HCT116 (cell line): ENCODE results near the gene FBXL7. TPM values are rescaled to one million over a fixed set of nuclear protein-coding genes. Genes with fewer than 3 reads are reported as not detected.

ENCODE experiments used
- ATAC-seq: fragments of 200-7000 bp; cut with Tn5 transposase; 2 replicates; pipeline ENCODE4 v1.9.1; 2020; ENCODE audit warnings: mild to moderate bottlenecking, moderate library complexity
- BruUV-seq: library from RNA; stranded (reverse); fragments of 400-500 nt; replicated peaks from 2 replicates; lab custom pipeline; 2021; lab: Mats Ljungman, UMichigan
- CTCF ChIA-PET: fragments of 300-600 bp; sonication (Branson Sonifier 250); formaldehyde crosslinking; loops from one replicate; lab custom pipeline; 2021; ENCODE audit warnings: antibody characterized with exemption; lab: Charles Lee
- POLR2A ChIA-PET: fragments of 300-600, 350-600 bp; sonication (Branson Sonifier 250); formaldehyde crosslinking; loops from one replicate; lab custom pipeline; 2021; ENCODE audit warnings: antibody characterized with exemption; lab: Charles Lee
- RAD21 ChIA-PET, 2 experiments: fragments of 300-600 bp; sonication (Branson Sonifier 250); formaldehyde crosslinking; loops; one replicate each; lab custom pipeline; 2023; ENCODE audit warnings: low total read pairs in 2 of 2; ENCODE audit not compliant: uncharacterized antibody in 2 of 2, unreplicated experiment in 2 of 2, low non-redundant PET in 1 of 2; lab: Charles Lee
- DNase-seq: peaks from one replicate; pipeline ENCODE4 v3.0.0-alpha.2; 2010; ENCODE audit warnings: low read depth, low spot score
- H2AFZ ChIP-seq: fragments of 200-600 bp; shearing (Covaris generic), sonication (generic); 2 replicates; pipeline ENCODE4 v1.6.1; 2017; ENCODE audit warnings: low read depth, mixed run types, mixed read lengths, antibody characterized with exemption, low read length; ENCODE audit not compliant: poor library complexity, severe bottlenecking
- H3K27ac ChIP-seq: 2 replicates; pipeline ENCODE4 v1.5.1; 2012; ENCODE audit warnings: low read depth, low read length
- H3K27me3 ChIP-seq: fragments of 200-600 bp; sonication (generic); 2 replicates; pipeline ENCODE4 v1.6.1; 2016; ENCODE audit warnings: mixed run types, low read length, mixed read lengths; ENCODE audit not compliant: insufficient read depth
- H3K36me3 ChIP-seq, 2 experiments: fragments of 200-500 bp in 1 of 2; fragments of 200-600 bp in 1 of 2; sonication (Bioruptor generic) in 1 of 2; sonication (generic) in 1 of 2; 2 replicates each; pipeline versions ENCODE4 v1.5.1 to v1.6.1; 2014 to 2016; ENCODE audit warnings: low read length in 2 of 2, inconsistent platforms in 1 of 2, mixed read lengths in 1 of 2, mixed run types in 1 of 2; ENCODE audit not compliant: insufficient read depth in 2 of 2, control insufficient read depth in 1 of 2
- H3K4me1 ChIP-seq, 2 experiments: fragments of 200-600 bp in 1 of 2; sonication (generic) in 1 of 2; 2 replicates each; pipeline versions ENCODE4 v1.5.1 to v1.6.1; 2012 to 2017; ENCODE audit warnings: low read length in 2 of 2, inconsistent platforms in 1 of 2, mild to moderate bottlenecking in 1 of 2, mixed read lengths in 1 of 2, mixed run types in 1 of 2, moderate library complexity in 1 of 2; ENCODE audit not compliant: insufficient read depth in 2 of 2, control insufficient read depth in 1 of 2
- H3K4me2 ChIP-seq: fragments of 200-600 bp; sonication (generic); 2 replicates; pipeline ENCODE4 v1.6.1; 2017; ENCODE audit warnings: mixed run types, low read length, mixed read lengths
- H3K4me3 ChIP-seq, 2 experiments: fragments of 200-600 bp in 1 of 2; sonication (generic) in 1 of 2; replicated peaks in 1 of 2; 2 replicates each; pipeline ENCODE4 v1.5.1; 2011 to 2016; ENCODE audit warnings: low read length in 2 of 2, control low read depth in 1 of 2, low read depth in 1 of 2, mild to moderate bottlenecking in 1 of 2, mixed read lengths in 1 of 2, mixed run types in 1 of 2
- H3K79me2 ChIP-seq: fragments of 200-600 bp; sonication (generic); 2 replicates; pipeline ENCODE4 v1.6.1; 2017; ENCODE audit warnings: mild to moderate bottlenecking, mixed run types, low read length, moderate library complexity, mixed read lengths; ENCODE audit not compliant: insufficient read depth
- H3K9ac ChIP-seq: fragments of 200-600 bp; sonication (generic); 2 replicates; pipeline ENCODE4 v1.6.1; 2016; ENCODE audit warnings: low read length, mixed read lengths
- H3K9me2 ChIP-seq: fragments of 200-600 bp; sonication (generic), shearing (Covaris generic); 2 replicates; pipeline ENCODE4 v1.6.1; 2017; ENCODE audit warnings: mixed run types, mild to moderate bottlenecking, moderate library complexity; ENCODE audit not compliant: insufficient read depth
- H3K9me3 ChIP-seq, 2 experiments: fragments of 200-500 bp in 1 of 2; fragments of 200-600 bp in 1 of 2; sonication (Bioruptor generic) in 1 of 2; sonication (generic) in 1 of 2; 2 replicates each; pipeline ENCODE4 v1.6.1; 2014 to 2017; ENCODE audit warnings: low read length in 2 of 2, mixed read lengths in 2 of 2, inconsistent platforms in 1 of 2, low read depth in 1 of 2, mild to moderate bottlenecking in 1 of 2, mixed run types in 1 of 2, moderate library complexity in 1 of 2; ENCODE audit not compliant: control insufficient read depth in 1 of 2, insufficient read depth in 1 of 2
- H4K20me1 ChIP-seq: fragments of 200-600 bp; sonication (generic), shearing (Covaris generic); 2 replicates; pipeline ENCODE4 v1.6.1; 2017; ENCODE audit warnings: mixed run types, mild to moderate bottlenecking, moderate library complexity; ENCODE audit not compliant: insufficient read depth
- EGR1 ChIP-seq: IDR thresholded peaks from 2 replicates; pipeline ENCODE4 v1.6.1; 2012; ENCODE audit warnings: low read depth
- ELF1 ChIP-seq: IDR thresholded peaks from 2 replicates; pipeline ENCODE4 v1.6.1; 2012; ENCODE audit warnings: low read depth, borderline replicate concordance
- POLR2A ChIP-seq: IDR thresholded peaks from 2 replicates; pipeline ENCODE4 v1.7.0; 2011; ENCODE audit warnings: borderline replicate concordance; ENCODE audit not compliant: insufficient read depth, insufficient read length; ENCODE audit errors: extremely low read depth
- POLR2AphosphoS5 ChIP-seq: IDR thresholded peaks from 2 replicates; pipeline ENCODE4 v1.6.1; 2011; ENCODE audit warnings: mild to moderate bottlenecking, low read depth, low read length, moderate library complexity
- RAD21 ChIP-seq: IDR thresholded peaks from 2 replicates; pipeline ENCODE4 v1.6.1; 2012; ENCODE audit warnings: low read depth, mild to moderate bottlenecking
- SIN3A ChIP-seq: IDR thresholded peaks from 2 replicates; pipeline ENCODE4 v1.6.1; 2012; ENCODE audit warnings: low read depth
- SP1 ChIP-seq: IDR thresholded peaks from 2 replicates; pipeline ENCODE4 v1.6.1; 2012; ENCODE audit warnings: low read depth
- SRF ChIP-seq: IDR thresholded peaks from 2 replicates; pipeline ENCODE4 v1.6.1; 2012; ENCODE audit warnings: low read depth
- TCF7L2 ChIP-seq: IDR thresholded peaks from 2 replicates; pipeline ENCODE4 v1.7.0; 2011; ENCODE audit warnings: borderline replicate concordance, inconsistent platforms; ENCODE audit not compliant: insufficient read depth, insufficient read length; ENCODE audit errors: extremely low read depth
- YY1 ChIP-seq: IDR thresholded peaks from 2 replicates; pipeline ENCODE4 v1.6.1; 2011; ENCODE audit warnings: low read length, low read depth, moderate library complexity, mild to moderate bottlenecking; ENCODE audit not compliant: insufficient replicate concordance; ENCODE audit errors: extremely low read depth
- ZFX ChIP-seq: fragments of 450-650 bp; IDR thresholded peaks from 2 replicates; pipeline ENCODE4 v1.6.1; 2017
- intact Hi-C: fragments of 100-400 bp; cut with micrococcal nuclease; formaldehyde crosslinking; loops from 2 replicates; pipeline ENCODE4 v1.10.0; 2022
- total RNA-seq: library from RNA; stranded (reverse); gene quantifications from one replicate; pipeline ENCODE4 v1.2.1, GENCODE V29; 2021; ENCODE audit not compliant: unreplicated experiment
- TF ChIP-seq, protein P1 (sequence below): IDR thresholded peaks from 2 replicates; pipeline ENCODE4 v1.6.1; 2012
- TF ChIP-seq, protein P2 (sequence below): IDR thresholded peaks from 2 replicates; pipeline ENCODE4 v1.6.1; 2011; ENCODE audit warnings: mild to moderate bottlenecking, low read length, moderate library complexity; ENCODE audit not compliant: insufficient replicate concordance; ENCODE audit errors: extremely low read depth
- TF ChIP-seq, protein P3 (sequence below): IDR thresholded peaks from 2 replicates; pipeline ENCODE4 v1.6.1; 2012; ENCODE audit warnings: low read depth

FBXL7 gene
- total RNA-seq, 1 experiment from 2014 or later, result 0.05 TPM

DNA sequence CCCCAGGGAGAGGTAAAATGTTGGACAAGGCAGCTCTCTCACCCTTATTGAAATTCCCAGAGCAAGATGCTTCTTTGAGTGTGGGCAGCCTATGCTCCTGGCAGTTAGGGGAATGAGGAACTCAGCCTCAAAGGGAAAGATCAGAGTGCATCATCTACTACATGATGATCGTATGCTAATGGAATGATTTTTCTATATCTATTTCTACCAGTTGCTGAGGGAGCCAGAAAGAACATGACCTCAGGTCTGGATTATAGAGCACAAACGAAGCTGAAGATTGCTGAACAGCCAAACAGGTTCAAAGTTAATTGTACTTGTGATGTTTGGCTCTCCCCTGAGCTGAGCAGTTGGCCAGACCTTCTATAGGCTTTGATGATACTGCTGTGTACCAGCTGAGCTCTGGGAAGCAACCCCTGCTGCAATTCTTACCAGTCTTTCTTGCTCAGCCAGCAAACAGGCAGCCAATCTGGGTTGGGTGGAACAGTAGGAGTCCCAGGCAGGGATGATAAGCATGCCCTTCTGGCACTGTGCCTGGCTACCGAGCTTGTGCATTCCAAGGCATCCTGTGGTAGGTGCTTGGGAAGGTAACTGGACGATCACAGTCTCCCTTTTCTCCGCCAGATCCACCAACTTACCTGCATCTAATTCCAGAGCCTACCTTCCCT lies 10.3 kb upstream of the FBXL7 start:
- H3K27me3 ChIP-seq, result no peaks in the 10 kb centered on the region
- H3K9ac ChIP-seq, result no peak overlapping the region
- H4K20me1 ChIP-seq, result no peaks in the 10 kb centered on the region
- CTCF ChIA-PET, result no interaction called here
- ATAC-seq (no peak), DNase-seq (no peak)
- POLR2A ChIA-PET, result no interaction called here
- H2AFZ ChIP-seq, result no peak overlapping the region
- no peak overlapping the region for H3K27ac ChIP-seq
- no peak overlapping the region for H3K4me3 ChIP-seq
- no peaks in the 10 kb centered on the region for H3K9me2 ChIP-seq
- no peak overlapping the region for H3K4me2 ChIP-seq
- no TSS peak for BruUV-seq
- intact Hi-C loops, result no loop called here
- peaks cover 10 to 39% of the 10 kb centered on the region in 2 experiments; a peak in 3 of 4 replicates for H3K9me3 ChIP-seq
- H3K4me1 ChIP-seq, result no peaks in the 10 kb centered on the region
- RAD21 ChIA-PET, result no interaction called here
- TF ChIP-seq, protein P1, sequence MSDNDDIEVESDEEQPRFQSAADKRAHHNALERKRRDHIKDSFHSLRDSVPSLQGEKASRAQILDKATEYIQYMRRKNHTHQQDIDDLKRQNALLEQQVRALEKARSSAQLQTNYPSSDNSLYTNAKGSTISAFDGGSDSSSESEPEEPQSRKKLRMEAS, result no peak
- TF ChIP-seq SRF (no peak), ZFX (no peak), SIN3A (no peak)
- TF ChIP-seq, protein P2, sequence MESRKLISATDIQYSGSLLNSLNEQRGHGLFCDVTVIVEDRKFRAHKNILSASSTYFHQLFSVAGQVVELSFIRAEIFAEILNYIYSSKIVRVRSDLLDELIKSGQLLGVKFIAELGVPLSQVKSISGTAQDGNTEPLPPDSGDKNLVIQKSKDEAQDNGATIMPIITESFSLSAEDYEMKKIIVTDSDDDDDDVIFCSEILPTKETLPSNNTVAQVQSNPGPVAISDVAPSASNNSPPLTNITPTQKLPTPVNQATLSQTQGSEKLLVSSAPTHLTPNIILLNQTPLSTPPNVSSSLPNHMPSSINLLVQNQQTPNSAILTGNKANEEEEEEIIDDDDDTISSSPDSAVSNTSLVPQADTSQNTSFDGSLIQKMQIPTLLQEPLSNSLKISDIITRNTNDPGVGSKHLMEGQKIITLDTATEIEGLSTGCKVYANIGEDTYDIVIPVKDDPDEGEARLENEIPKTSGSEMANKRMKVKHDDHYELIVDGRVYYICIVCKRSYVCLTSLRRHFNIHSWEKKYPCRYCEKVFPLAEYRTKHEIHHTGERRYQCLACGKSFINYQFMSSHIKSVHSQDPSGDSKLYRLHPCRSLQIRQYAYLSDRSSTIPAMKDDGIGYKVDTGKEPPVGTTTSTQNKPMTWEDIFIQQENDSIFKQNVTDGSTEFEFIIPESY, result no peak
- H3K36me3 ChIP-seq, result no peaks in the 10 kb centered on the region
- H3K79me2 ChIP-seq, result no peaks in the 10 kb centered on the region

DNA sequence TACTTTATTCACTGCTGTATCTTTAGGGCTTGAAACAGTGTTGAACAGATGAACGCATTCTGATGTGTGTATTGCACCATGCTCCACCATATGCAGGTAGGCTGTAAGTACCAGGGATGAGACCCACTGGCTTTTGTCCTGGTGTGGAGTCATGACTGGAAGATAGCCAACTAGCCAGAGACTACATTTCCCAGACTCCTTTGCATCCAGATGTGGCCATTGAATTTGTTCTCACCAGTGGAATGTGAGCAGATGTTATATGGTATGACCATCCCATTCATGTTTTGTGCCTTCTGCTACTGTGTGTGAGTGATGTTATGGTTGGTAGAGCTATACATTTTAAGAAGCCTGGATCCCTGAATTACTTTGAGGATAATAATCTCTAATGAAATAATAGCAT lies 7.4 kb upstream of the FBXL7 start:
- RAD21 ChIA-PET, result no interaction called here
- no TSS peak for BruUV-seq
- Histone ChIP-seq H3K79me2 (no peaks in the 10 kb centered on the region), H3K4me3 (no peak overlapping the region), H4K20me1 (no peaks in the 10 kb centered on the region), H3K9ac (no peak overlapping the region), H3K4me2 (no peak overlapping the region), H3K36me3 (no peaks in the 10 kb centered on the region), H2AFZ (no peak overlapping the region), H3K27ac (no peak overlapping the region), H3K9me2 (no peaks in the 10 kb centered on the region), H3K9me3 (peaks cover 16 to 29% of the 10 kb centered on the region in 2 experiments; a peak in 3 of 4 replicates), H3K4me1 (no peaks in the 10 kb centered on the region), H3K27me3 (no peaks in the 10 kb centered on the region)
- DNase-seq (no peak), ATAC-seq (no peak)
- POLR2A ChIA-PET, result no interaction called here
- CTCF ChIA-PET, result no interaction called here
- intact Hi-C loops, result no loop called here
- TF ChIP-seq TCF7L2 (no peak), POLR2AphosphoS5 (no peak), ELF1 (no peak), POLR2A (no peak), YY1 (no peak), ZFX (no peak), EGR1 (no peak), SP1 (no peak), RAD21 (no peak)
- TF ChIP-seq, protein P3, sequence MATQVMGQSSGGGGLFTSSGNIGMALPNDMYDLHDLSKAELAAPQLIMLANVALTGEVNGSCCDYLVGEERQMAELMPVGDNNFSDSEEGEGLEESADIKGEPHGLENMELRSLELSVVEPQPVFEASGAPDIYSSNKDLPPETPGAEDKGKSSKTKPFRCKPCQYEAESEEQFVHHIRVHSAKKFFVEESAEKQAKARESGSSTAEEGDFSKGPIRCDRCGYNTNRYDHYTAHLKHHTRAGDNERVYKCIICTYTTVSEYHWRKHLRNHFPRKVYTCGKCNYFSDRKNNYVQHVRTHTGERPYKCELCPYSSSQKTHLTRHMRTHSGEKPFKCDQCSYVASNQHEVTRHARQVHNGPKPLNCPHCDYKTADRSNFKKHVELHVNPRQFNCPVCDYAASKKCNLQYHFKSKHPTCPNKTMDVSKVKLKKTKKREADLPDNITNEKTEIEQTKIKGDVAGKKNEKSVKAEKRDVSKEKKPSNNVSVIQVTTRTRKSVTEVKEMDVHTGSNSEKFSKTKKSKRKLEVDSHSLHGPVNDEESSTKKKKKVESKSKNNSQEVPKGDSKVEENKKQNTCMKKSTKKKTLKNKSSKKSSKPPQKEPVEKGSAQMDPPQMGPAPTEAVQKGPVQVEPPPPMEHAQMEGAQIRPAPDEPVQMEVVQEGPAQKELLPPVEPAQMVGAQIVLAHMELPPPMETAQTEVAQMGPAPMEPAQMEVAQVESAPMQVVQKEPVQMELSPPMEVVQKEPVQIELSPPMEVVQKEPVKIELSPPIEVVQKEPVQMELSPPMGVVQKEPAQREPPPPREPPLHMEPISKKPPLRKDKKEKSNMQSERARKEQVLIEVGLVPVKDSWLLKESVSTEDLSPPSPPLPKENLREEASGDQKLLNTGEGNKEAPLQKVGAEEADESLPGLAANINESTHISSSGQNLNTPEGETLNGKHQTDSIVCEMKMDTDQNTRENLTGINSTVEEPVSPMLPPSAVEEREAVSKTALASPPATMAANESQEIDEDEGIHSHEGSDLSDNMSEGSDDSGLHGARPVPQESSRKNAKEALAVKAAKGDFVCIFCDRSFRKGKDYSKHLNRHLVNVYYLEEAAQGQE, result no peak
